Right atrium auricular region (tissue), 2 donors: Measurements from ENCODE around the gene UBE3B. TPM values are rescaled to one million over a fixed set of nuclear protein-coding genes. Genes with fewer than 3 reads are reported as not detected.
"Not testable (repeated sequence)": the region's sequence is repeated elsewhere in the genome, so short reads cannot be mapped to it uniquely, and the experiment has no call there.

Source experiments
- DNase-seq: peaks from one replicate; pipeline ENCODE4 v3.0.0-alpha.2; 2019; ENCODE audit warnings: low spot score
- H3K27ac ChIP-seq, 2 donors: fragments of 200-600 bp; sonication (generic); 1 replicate in 1 of 2; 2 replicates in 1 of 2; pipeline ENCODE4 v1.5.1; 2016 to 2019
- H3K27me3 ChIP-seq, 2 donors: fragments of 200-600 bp; sonication (generic); one replicate each; pipeline versions ENCODE4 v1.5.1 to v1.6.0; 2017 to 2019
- H3K36me3 ChIP-seq: fragments of 200-600 bp; sonication (generic); one replicate; pipeline ENCODE4 v1.5.1; 2016
- H3K4me1 ChIP-seq, 2 donors: fragments of 200-600 bp; sonication (generic); one replicate each; pipeline versions ENCODE4 v1.5.1 to v1.6.0; 2017 to 2019
- H3K4me3 ChIP-seq, 2 donors: fragments of 200-600 bp; sonication (generic); 1 replicate in 1 of 2; 2 replicates in 1 of 2; pipeline ENCODE4 v1.5.1; 2017 to 2019; ENCODE audit warnings: mild to moderate bottlenecking in 1 of 2, moderate library complexity in 1 of 2
- H3K9me3 ChIP-seq, 2 donors: fragments of 200-600 bp; sonication (generic); one replicate each; pipeline ENCODE4 v1.5.1; 2019
- total RNA-seq, 2 donors: library from RNA; depleted of rRNA; stranded (reverse); fragments of >200 nt; gene quantifications; one replicate each; pipeline ENCODE4 v1.1.0, GENCODE V29; 2016
- TF ChIP-seq, protein P1 (sequence below), 2 donors: fragments of 200-600 bp; sonication (generic); IDR thresholded peaks; one replicate each; pipeline ENCODE4 v1.5.1; 2019; ENCODE audit warnings: antibody characterized with exemption in 2 of 2

The UBE3B gene
- total RNA-seq, 2 donors from 2014 or later = 41.7 to 71.8 TPM

DNA sequence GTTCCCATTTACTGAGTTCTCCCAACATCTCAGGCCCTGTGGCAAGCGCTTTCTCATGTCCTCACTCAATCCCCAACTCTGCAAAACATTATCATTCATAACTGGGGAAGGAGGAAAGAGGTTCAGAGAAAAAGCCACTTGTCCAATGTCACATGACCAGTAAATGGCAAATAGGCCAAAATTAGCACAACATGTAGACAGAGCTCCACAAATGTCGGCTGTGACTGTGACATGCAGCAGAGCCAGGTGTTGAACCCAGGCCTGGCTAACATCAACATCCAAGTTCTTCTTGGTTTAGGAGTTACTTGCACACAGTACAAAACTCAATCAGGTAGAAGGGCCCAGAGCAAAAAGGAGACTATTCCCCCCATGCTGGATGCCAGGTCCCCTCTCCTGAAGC, 11.1 kb upstream of the UBE3B start:
- no peak for DNase-seq
- H3K4me1 ChIP-seq = peaks cover 0 to 86% of the 10 kb centered on the region in 2 donors
- H3K9me3 ChIP-seq = no peaks in the 10 kb centered on the region
- H3K4me3 ChIP-seq = no peak overlapping the region
- no peaks in the 10 kb centered on the region for H3K27me3 ChIP-seq
- peaks cover 10% of the 10 kb centered on the region for H3K36me3 ChIP-seq
- TF ChIP-seq, protein P1, sequence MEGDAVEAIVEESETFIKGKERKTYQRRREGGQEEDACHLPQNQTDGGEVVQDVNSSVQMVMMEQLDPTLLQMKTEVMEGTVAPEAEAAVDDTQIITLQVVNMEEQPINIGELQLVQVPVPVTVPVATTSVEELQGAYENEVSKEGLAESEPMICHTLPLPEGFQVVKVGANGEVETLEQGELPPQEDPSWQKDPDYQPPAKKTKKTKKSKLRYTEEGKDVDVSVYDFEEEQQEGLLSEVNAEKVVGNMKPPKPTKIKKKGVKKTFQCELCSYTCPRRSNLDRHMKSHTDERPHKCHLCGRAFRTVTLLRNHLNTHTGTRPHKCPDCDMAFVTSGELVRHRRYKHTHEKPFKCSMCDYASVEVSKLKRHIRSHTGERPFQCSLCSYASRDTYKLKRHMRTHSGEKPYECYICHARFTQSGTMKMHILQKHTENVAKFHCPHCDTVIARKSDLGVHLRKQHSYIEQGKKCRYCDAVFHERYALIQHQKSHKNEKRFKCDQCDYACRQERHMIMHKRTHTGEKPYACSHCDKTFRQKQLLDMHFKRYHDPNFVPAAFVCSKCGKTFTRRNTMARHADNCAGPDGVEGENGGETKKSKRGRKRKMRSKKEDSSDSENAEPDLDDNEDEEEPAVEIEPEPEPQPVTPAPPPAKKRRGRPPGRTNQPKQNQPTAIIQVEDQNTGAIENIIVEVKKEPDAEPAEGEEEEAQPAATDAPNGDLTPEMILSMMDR (IDR thresholded peaks at IDR 0.05) = no peak
- H3K27ac ChIP-seq = peak overlapping the region; percentile 94 to 99

DNA sequence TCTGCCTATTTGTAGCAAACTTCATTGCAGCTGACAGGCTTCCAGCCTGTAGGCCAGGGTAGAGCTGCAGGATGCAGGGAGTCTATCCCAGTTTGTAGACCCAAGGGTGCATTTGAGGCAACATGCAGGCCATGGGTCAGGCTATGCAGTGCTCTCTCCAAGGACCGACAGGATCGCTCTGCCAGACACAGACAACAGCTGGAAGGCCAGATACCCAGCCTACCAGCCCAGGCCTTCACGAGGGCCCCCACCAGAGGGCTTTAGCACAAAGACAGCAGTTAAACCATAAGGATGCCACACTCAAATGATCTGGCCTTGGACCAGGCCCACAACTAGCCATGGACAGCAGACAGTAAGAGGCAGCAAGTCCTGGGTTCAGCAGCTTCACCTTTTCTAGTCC, 10.6 kb upstream of the UBE3B start:
- H3K36me3 ChIP-seq = peaks cover 10% of the 10 kb centered on the region
- no peak for DNase-seq
- no peaks in the 10 kb centered on the region for H3K27me3 ChIP-seq
- peak overlapping the region; percentile 94 to 99 for H3K27ac ChIP-seq
- no peak overlapping the region for H3K4me3 ChIP-seq
- no peaks in the 10 kb centered on the region for H3K9me3 ChIP-seq
- TF ChIP-seq, protein P1 (IDR thresholded peaks at IDR 0.05) = no peak
- H3K4me1 ChIP-seq = peaks cover 0 to 80% of the 10 kb centered on the region in 2 donors

DNA sequence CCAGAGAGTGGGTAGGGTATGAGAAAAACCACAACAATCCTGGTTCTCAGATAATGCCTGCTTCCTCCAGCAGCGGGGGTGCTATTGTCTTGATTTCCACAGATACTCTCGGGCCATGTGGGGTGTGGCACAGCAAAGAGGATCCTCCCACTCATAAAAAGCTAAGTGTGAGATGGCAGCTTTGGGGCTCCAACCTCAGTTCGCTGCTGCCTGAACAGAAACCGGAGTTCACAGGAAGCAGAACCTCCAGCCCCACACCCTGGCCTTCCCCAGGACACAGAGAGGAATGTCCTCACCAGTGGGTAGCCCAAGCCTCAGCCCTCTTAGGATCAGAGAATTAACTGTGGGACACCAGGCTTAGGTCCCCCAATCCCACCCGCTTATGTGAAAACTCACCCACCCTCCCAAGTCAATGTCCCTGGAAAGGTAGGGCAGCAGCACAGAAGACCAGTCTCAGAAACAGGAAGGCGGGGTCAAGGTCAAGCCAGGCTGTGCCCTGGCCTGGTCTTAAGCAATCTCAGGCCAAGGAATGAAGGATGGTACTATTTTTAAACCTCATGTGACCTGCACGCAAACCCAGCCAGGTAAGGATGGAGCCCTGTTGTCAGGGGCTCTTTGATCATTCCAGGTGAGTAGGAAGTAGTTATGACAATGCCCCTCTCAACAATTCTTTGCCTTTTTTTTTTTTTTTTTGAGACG, 9.3 kb upstream of the UBE3B start:
- Histone ChIP-seq H3K27ac (peak overlapping the region; percentile 94 to 99), H3K4me3 (no peak overlapping the region), H3K9me3 (no peaks in the 10 kb centered on the region), H3K36me3 (peaks cover 10% of the 10 kb centered on the region), H3K27me3 (no peaks in the 10 kb centered on the region), H3K4me1 (peaks cover 0 to 79% of the 10 kb centered on the region in 2 donors)
- DNase-seq = no peak
- TF ChIP-seq, protein P1 (IDR thresholded peaks at IDR 0.05) = no peak

DNA sequence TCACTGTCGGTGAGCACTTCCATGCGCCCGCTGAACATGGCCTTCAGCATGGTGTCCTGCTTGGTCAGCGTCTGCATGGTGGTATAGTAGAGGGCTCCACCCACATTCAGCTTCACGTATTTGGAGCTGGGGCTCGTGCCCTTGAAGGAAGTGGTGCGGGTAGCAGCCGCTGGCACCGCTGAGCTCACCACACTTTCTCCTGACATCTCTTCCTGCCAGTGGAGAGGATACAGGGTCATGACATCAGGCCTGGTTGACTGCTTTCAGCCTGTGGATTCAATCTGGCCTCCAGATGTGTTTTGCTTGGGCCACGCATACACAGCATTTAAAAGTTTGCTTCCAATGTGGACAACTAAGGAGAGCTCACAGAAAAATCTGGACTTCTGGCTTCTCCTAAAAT, 7.9 kb upstream of the UBE3B start:
- H3K36me3 ChIP-seq = peaks cover 10% of the 10 kb centered on the region

DNA sequence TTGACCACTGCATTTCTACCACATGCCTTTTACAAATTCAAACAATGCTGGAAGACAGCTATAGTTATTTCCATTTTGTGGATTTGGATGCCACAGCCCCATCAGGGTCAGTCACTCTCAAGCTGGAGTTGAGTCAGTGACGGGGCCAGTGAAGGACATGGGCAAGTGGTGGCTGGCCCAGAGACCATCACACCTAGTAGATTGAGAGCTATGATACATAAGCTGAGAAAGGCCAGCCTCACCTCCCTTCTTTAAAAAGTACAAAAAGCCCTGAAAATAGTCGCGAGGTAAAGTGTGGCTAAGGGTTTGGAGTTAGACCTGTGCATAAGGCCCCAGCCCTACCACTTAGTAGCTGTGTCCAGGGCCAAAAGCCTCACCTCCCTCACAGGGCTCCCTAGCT, 4.4 kb upstream of the UBE3B start:
- Histone ChIP-seq H3K4me1 (peaks cover 0 to 60% of the 10 kb centered on the region in 2 donors), H3K27ac (peak overlapping the region in 1 of 2 donors; percentile 51), H3K9me3 (no peaks in the 10 kb centered on the region), H3K4me3 (no peak overlapping the region), H3K27me3 (no peaks in the 10 kb centered on the region), H3K36me3 (peaks cover 10% of the 10 kb centered on the region)
- TF ChIP-seq, protein P1 (IDR thresholded peaks at IDR 0.05) = no peak
- DNase-seq = no peak

More for the DNA sequence above, 7.9 kb upstream of the UBE3B start:
- H3K27me3 ChIP-seq = no peaks in the 10 kb centered on the region
- DNase-seq = no peak
- H3K4me1 ChIP-seq = peaks cover 0 to 74% of the 10 kb centered on the region in 2 donors
- TF ChIP-seq, protein P1 (IDR thresholded peaks at IDR 0.05) = no peak
- no peak overlapping the region for H3K27ac ChIP-seq
- no peaks in the 10 kb centered on the region for H3K9me3 ChIP-seq
- no peak overlapping the region for H3K4me3 ChIP-seq

DNA sequence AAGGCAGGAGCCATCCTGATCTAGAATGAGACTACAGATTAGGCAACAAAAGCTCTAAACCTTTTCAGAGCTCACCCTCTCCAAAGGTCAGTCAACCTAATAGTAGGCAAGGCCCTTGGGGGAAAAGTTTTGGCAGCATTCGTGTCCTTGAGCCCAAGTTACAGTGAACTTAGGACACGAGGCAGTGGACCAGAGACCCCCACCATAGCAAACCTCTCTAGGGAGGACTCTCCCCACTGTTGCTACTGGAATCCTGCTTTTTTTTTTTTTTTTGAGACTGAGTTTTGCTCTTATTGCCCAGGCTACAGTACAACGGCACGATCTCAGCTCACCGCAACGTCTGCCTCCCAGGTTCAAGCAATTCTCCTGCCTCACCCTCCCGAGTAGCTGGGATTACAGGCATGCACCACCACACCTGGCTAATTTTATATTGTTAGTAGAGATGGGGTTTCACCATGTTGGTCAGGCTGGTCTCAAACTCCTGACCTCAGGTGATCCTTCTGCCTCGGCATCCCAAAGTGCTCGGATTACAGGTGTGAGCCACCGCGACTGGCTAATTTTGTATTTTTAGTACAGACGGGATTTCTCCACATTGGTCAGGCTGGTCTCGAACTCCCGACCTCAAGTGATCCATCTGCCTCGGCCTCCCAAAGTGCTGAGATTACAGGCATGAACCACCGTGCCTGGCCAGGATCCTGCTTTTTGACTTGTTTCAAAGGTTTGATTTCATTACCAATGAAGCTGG, 3.7 kb upstream of the UBE3B start:
- not testable (repeated sequence) for H3K36me3 ChIP-seq, H3K27me3 ChIP-seq, DNase-seq, H3K9me3 ChIP-seq, H3K4me3 ChIP-seq
- Histone ChIP-seq H3K4me1 (peaks cover 0 to 62% of the 10 kb centered on the region in 2 donors), H3K27ac (peak overlapping the region in 1 of 2 donors; percentile 51)
